Parathyroid adenoma (tissue), 2 donors: ENCODE results near the gene PLPP2.

ENCODE experiments used
- H2AFZ ChIP-seq: fragments of 300-600 bp; sonication (generic); one replicate; pipeline ENCODE4 v1.7.0; 2017; ENCODE audit warnings: antibody characterized with exemption, mild to moderate bottlenecking
- H3K27ac ChIP-seq: fragments of 300-600 bp; sonication (generic); one replicate; pipeline ENCODE4 v1.7.0; 2017
- H3K27me3 ChIP-seq: fragments of 300-600 bp; sonication (generic); one replicate; pipeline ENCODE4 v1.7.0; 2017; ENCODE audit warnings: low read length; ENCODE audit not compliant: control insufficient read depth, insufficient read depth
- H3K36me3 ChIP-seq: fragments of 300-600 bp; sonication (generic); one replicate; pipeline ENCODE4 v1.7.0; 2017; ENCODE audit warnings: low read length; ENCODE audit not compliant: control insufficient read depth, insufficient read depth
- H3K4me1 ChIP-seq: fragments of 300-600 bp; sonication (generic); one replicate; pipeline ENCODE4 v1.7.0; 2017; ENCODE audit warnings: control low read depth
- H3K4me2 ChIP-seq: fragments of 300-600 bp; sonication (generic); one replicate; pipeline ENCODE4 v1.7.0; 2017; ENCODE audit warnings: low read length
- H3K4me3 ChIP-seq: fragments of 300-600 bp; sonication (generic); one replicate; pipeline ENCODE4 v1.7.0; 2017; ENCODE audit warnings: low read depth, low read length
- H3K79me2 ChIP-seq: fragments of 300-600 bp; sonication (generic); one replicate; pipeline ENCODE4 v1.7.0; 2017; ENCODE audit warnings: control low read depth
- H3K9ac ChIP-seq: fragments of 300-600 bp; sonication (generic); one replicate; pipeline ENCODE4 v1.7.0; 2017; ENCODE audit warnings: mild to moderate bottlenecking
- H3K9me3 ChIP-seq: fragments of 300-600 bp; sonication (generic); one replicate; pipeline ENCODE4 v1.7.0; 2017; ENCODE audit warnings: low read length; ENCODE audit not compliant: control insufficient read depth
- CTCF ChIP-seq: fragments of 300-600 bp; sonication (generic); IDR thresholded peaks from one replicate; pipeline ENCODE4 v1.7.0; 2017; ENCODE audit warnings: antibody characterized with exemption, mild to moderate bottlenecking
- donor health status: primary hyperparathyroidism.

Gene PLPP2

GRCh38 chr19:245457-245856, 45.7 kb downstream of the PLPP2 start:
- no peak for TF ChIP-seq CTCF
- Histone ChIP-seq H3K9ac (no peak overlapping the region), H3K4me2 (no peak overlapping the region)

More at GRCh38 chr19:245457-245856, 45.7 kb downstream of the PLPP2 start:
- Histone ChIP-seq H3K79me2 (no peaks in the 10 kb centered on the region), H3K4me1 (no peaks in the 10 kb centered on the region), H3K36me3 (no peaks in the 10 kb centered on the region), H3K27ac (no peak overlapping the region), H3K27me3 (no peaks in the 10 kb centered on the region), H3K9me3 (no peaks in the 10 kb centered on the region), H3K4me3 (no peak overlapping the region), H2AFZ (no peak overlapping the region)
